Measurements from ENCODE around the gene REXO4.

DNA sequence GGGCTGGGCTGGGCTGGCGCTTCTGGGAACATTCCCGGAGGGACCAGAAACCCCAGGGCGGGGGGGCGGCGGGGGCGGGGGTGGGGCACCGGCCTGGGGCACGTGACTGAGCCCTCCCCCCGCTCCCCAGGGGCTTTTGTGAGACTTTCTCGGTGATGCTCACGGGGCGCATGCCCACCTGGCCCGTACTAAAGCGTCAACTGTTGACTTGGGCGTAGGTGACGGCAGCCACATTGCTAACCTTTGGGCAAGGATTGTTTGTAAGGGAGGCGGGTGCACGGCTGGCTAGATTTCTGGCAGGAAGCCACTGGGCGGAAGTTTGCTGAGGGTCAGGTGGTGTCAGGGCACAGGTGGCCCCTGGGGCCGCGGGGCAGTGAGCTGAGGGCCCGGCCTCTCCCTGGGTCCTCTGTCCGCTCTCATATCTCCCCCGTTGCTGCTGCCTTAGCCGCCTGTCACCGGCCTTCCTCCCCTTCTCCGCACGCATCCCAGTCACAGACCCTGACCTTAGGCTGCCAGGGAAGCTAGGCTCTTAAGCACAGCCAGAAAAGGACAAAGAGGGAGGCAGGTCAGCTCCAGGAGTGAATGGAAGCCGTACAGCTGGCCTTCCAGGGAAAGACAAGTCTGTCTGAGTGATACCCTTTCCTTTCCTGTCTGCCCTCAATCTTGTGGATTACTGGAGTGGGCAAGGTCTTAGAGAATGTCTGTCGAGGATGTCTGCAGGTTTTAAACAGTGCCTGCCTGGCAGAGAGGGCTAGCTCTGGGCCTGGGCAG, 42.8 kb upstream of the REXO4 start:
- TF ChIP-seq POLR2A (IDR thresholded peaks at IDR 0.05; ENCODE audit: low read depth, low read length) (no peak), RAD21 (IDR thresholded peaks at IDR 0.05; ENCODE audit: low read length) (no peak), CEBPB (IDR thresholded peaks at IDR 0.05; ENCODE audit: low read depth, low read length) (no peak)
- TF ChIP-seq, protein P1, sequence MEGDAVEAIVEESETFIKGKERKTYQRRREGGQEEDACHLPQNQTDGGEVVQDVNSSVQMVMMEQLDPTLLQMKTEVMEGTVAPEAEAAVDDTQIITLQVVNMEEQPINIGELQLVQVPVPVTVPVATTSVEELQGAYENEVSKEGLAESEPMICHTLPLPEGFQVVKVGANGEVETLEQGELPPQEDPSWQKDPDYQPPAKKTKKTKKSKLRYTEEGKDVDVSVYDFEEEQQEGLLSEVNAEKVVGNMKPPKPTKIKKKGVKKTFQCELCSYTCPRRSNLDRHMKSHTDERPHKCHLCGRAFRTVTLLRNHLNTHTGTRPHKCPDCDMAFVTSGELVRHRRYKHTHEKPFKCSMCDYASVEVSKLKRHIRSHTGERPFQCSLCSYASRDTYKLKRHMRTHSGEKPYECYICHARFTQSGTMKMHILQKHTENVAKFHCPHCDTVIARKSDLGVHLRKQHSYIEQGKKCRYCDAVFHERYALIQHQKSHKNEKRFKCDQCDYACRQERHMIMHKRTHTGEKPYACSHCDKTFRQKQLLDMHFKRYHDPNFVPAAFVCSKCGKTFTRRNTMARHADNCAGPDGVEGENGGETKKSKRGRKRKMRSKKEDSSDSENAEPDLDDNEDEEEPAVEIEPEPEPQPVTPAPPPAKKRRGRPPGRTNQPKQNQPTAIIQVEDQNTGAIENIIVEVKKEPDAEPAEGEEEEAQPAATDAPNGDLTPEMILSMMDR (conservative IDR thresholded peaks at IDR 0.05; ENCODE audit: low read depth, low read length): no peak
